Measurements from ENCODE around the gene TANC1. TPM values are rescaled to one million over a fixed set of nuclear protein-coding genes. Genes with fewer than 3 reads are reported as not detected.

The TANC1 gene
- total RNA-seq, 1 experiment from 2014 or later, result 2.5 TPM

- Histone ChIP-seq H2AK5ac (ENCODE audit: insufficient read length, low read length) (no peak overlapping the region), H3K4me2 (ENCODE audit: insufficient read depth, insufficient read length, low read length) (no peak overlapping the region), H3K18ac (ENCODE audit: insufficient read length, low read depth, low read length) (no peak overlapping the region), H3K14ac (ENCODE audit: insufficient read depth, low read length) (no peak overlapping the region), H2BK5ac (ENCODE audit: insufficient read length, low read length) (no peak overlapping the region), H4K20me1 (ENCODE audit: control insufficient read depth, insufficient read depth, insufficient read length) (no peaks in the 10 kb centered on the region), H2BK20ac (ENCODE audit: low read depth, low read length, poor library complexity, severe bottlenecking) (no peak overlapping the region), H4K91ac (ENCODE audit: insufficient read length, low read depth, low read length) (no peak overlapping the region), H3K79me2 (ENCODE audit: insufficient read depth, low read length) (no peaks in the 10 kb centered on the region), H3K4me1 (ENCODE audit: insufficient read depth, low read length) (no peaks in the 10 kb centered on the region), H2AFZ (ENCODE audit: low read length) (no peak overlapping the region), H3K9ac (ENCODE audit: extremely low read depth, insufficient read length, low read length) (no peak overlapping the region), H3K23ac (ENCODE audit: insufficient read length, low read depth, low read length) (no peak overlapping the region), H3K79me1 (ENCODE audit: insufficient read depth, low read depth, low read length, poor library complexity, severe bottlenecking) (no peaks in the 10 kb centered on the region), H2BK15ac (ENCODE audit: low read depth, low read length) (no peak overlapping the region), H3K4ac (ENCODE audit: low read depth, low read length) (no peak overlapping the region), H2BK120ac (ENCODE audit: low read depth, low read length, poor library complexity, severe bottlenecking) (no peak overlapping the region), H3K27me3 (ENCODE audit: insufficient read depth, low read length) (no peaks in the 10 kb centered on the region), H4K5ac (ENCODE audit: insufficient read length, low read depth, low read length) (no peak overlapping the region), H3T11ph (ENCODE audit: low read length) (no peak overlapping the region), H3K9me3 (ENCODE audit: control insufficient read depth, low read depth, low read length) (no peaks in the 10 kb centered on the region), H3K56ac (ENCODE audit: insufficient read length, low read depth, low read length) (no peak overlapping the region), H2BK12ac (ENCODE audit: insufficient read length, low read depth, low read length) (no peak overlapping the region), H3K27ac (ENCODE audit: insufficient read length, low read depth, low read length) (no peak overlapping the region), H4K8ac (replicated peaks; ENCODE audit: insufficient read length, low read depth, low read length) (no peak overlapping the region), H3K23me2 (ENCODE audit: insufficient read length, low read depth, low read length, poor library complexity, severe bottlenecking) (no peaks in the 10 kb centered on the region)
- TF ChIP-seq CTCF (conservative IDR thresholded peaks at IDR 0.05), result peak; percentile 52
- no peaks in the 10 kb centered on the region for H3K27me3 Mint-ChIP-seq (ENCODE audit: low read depth)
- no peak for DNase-seq
- H3K9me3 Mint-ChIP-seq, result no peaks in the 10 kb centered on the region; a peak in 1 of 5 replicates
- H3K4me3 Mint-ChIP-seq, result no peak overlapping the region
- WGBS (ENCODE audit: extremely low coverage, insufficient read length, low lambda C conversion rate), result no CpG with 5 or more reads among the region's 1 CpG
- no peak overlapping the region for H3K27ac Mint-ChIP-seq
- peaks cover 0 to 5% (median 0%) of the 10 kb centered on the region in 3 experiments; a peak in 2 of 7 replicates for H3K36me3 Mint-ChIP-seq (ENCODE audit: insufficient read depth in 1 of 3, low read depth in 3 of 3)
- H3K4me1 Mint-ChIP-seq, result no peaks in the 10 kb centered on the region
These were observed 200.3 kb downstream of the TANC1 start for GRCh38 chr2:159168707-159169106.
